Measurements from ENCODE around the gene EXT2. TPM values are rescaled to one million over a fixed set of nuclear protein-coding genes. Genes with fewer than 3 reads are reported as not detected.

Gene EXT2
- total RNA-seq, 4 donors from 2014 or later, result 47.8 to 80.4 (median 68.0) TPM

DNA sequence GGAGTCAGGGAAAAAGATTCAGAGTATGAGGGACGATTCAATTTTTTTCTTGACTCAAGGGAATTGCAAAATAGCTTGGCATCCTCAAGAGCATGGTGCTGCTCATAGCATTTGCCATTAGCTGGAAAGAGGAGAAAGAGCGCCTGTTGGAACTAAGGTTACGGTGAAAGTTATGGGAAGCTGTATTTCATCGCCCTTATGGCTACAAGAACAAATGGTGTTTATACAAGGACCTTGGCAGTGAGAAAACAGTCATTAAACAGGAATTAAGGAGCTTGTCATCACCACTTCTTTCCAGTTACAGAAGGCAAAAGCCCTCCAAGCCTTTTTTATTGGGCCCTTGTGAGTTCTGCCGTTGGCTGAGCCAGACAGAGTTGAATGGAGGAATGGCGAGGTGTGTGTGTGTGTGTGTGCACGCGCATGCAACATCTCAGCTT lies 140.3 kb downstream of the EXT2 start:
- Histone ChIP-seq H3K4me3 (no peak overlapping the region), H3K27ac (replicated peaks in 1 of 4) (no peak overlapping the region), H3K4me1 (peaks cover 0 to 8% (median 7%) of the 10 kb centered on the region in 4 donors), H3K36me3 (peaks cover 5 to 48% (median 15%) of the 10 kb centered on the region in 4 donors), H3K9me3 (no peaks in the 10 kb centered on the region), H3K27me3 (no peaks in the 10 kb centered on the region)
- no peak for TF ChIP-seq POLR2A (IDR thresholded peaks at IDR 0.05; ENCODE audit: low read depth)
- TF ChIP-seq, protein P1, sequence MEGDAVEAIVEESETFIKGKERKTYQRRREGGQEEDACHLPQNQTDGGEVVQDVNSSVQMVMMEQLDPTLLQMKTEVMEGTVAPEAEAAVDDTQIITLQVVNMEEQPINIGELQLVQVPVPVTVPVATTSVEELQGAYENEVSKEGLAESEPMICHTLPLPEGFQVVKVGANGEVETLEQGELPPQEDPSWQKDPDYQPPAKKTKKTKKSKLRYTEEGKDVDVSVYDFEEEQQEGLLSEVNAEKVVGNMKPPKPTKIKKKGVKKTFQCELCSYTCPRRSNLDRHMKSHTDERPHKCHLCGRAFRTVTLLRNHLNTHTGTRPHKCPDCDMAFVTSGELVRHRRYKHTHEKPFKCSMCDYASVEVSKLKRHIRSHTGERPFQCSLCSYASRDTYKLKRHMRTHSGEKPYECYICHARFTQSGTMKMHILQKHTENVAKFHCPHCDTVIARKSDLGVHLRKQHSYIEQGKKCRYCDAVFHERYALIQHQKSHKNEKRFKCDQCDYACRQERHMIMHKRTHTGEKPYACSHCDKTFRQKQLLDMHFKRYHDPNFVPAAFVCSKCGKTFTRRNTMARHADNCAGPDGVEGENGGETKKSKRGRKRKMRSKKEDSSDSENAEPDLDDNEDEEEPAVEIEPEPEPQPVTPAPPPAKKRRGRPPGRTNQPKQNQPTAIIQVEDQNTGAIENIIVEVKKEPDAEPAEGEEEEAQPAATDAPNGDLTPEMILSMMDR (IDR thresholded peaks at IDR 0.05), result no peak
- no peak for TF ChIP-seq POLR2AphosphoS5 (IDR thresholded peaks at IDR 0.05)
- TF ChIP-seq EP300 (IDR thresholded peaks at IDR 0.05), result no peak
- 61% methylated on average over 8 of the region's 8 CpGs for WGBS
- no peak for DNase-seq (ENCODE audit: extremely low spot score)
- intact Hi-C loops (cut with DNase I), result no loop called here

DNA sequence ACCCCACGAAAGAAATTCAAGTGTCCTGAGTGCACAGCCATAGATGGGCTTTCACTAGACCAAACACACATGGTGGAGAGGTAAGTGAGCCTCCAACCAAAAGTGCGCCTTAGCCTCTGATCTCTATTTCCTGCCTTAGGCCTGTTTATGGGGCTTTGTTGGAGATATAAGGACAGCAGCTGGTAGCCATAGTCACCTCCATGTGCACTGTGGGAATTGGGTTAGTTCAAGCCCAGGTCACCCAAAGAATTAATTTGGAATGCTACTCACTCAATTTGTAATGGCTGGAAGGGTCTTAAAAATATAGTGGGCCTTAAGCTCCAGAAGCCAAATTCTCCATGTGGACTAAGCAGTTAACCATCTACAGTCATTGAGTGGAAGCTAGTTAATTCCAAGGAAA lies 140.8 kb downstream of the EXT2 start:
- no peak for DNase-seq (ENCODE audit: extremely low spot score)
- H3K27ac ChIP-seq (replicated peaks in 1 of 4), result no peak overlapping the region
- peaks cover 0 to 8% (median 7%) of the 10 kb centered on the region in 4 donors for H3K4me1 ChIP-seq
- no peaks in the 10 kb centered on the region for H3K27me3 ChIP-seq
- intact Hi-C loops (cut with DNase I), result no loop called here
- H3K4me3 ChIP-seq, result no peak overlapping the region
- no peaks in the 10 kb centered on the region for H3K9me3 ChIP-seq
- TF ChIP-seq, protein P1 (IDR thresholded peaks at IDR 0.05), result no peak
- no peak for TF ChIP-seq POLR2A (IDR thresholded peaks at IDR 0.05; ENCODE audit: low read depth)
- no peak for TF ChIP-seq EP300 (IDR thresholded peaks at IDR 0.05)
- no peak for TF ChIP-seq POLR2AphosphoS5 (IDR thresholded peaks at IDR 0.05)
- H3K36me3 ChIP-seq, result peaks cover 5 to 48% (median 15%) of the 10 kb centered on the region in 4 donors
- 100% methylated on average over 2 of the region's 2 CpGs for WGBS

DNA sequence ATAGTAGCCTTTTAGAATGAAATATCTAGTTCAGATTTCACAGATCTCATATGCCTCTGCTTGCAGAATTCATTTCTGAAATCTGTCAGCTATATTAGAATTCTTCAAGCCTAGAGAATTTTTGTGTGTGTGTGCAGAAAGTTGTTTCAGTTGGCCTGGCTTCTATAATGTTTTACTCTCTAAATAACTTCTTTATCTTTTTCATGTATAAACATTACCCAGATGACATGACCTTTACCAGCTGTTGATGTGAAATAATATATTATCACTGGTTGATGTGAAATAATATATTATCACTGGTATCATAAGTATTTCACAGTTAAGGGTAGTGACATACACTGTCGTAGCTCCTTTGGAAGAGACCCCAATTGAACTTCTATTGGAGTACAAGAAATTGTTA lies 141.7 kb downstream of the EXT2 start:
- no peak overlapping the region for H3K4me3 ChIP-seq

DNA sequence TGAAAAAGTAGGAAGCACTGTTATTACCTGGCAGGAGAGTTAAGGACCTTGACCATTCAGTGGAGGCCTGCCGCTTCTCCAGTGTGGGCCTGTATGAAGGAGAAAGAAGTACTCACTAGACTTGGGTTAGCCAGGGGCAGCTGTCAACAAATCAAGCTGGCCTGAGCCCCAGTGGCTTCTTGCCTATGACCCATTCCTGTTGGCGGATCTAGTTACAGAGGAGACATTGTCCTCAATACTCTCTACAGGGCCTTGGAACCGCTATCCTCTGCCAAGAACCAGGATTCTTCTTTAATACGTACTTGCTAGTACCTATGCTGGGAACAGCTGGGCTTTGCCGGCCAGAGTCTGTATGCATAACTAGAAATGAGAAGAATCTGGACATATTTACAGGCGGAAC lies 146.4 kb downstream of the EXT2 start:
- H3K9me3 ChIP-seq, result no peaks in the 10 kb centered on the region
- no peaks in the 10 kb centered on the region for H3K27me3 ChIP-seq
- H3K4me3 ChIP-seq, result no peak overlapping the region
- intact Hi-C loops (cut with DNase I), result no loop called here
- peaks cover 14 to 25% (median 19%) of the 10 kb centered on the region in 4 donors for H3K4me1 ChIP-seq
- TF ChIP-seq POLR2AphosphoS5 (IDR thresholded peaks at IDR 0.05) (no peak), POLR2A (IDR thresholded peaks at IDR 0.05; ENCODE audit: low read depth) (no peak), EP300 (IDR thresholded peaks at IDR 0.05) (no peak)
- TF ChIP-seq, protein P1 (IDR thresholded peaks at IDR 0.05), result no peak
- H3K27ac ChIP-seq (replicated peaks in 1 of 4), result no peak overlapping the region
- no peak for DNase-seq (ENCODE audit: extremely low spot score)
- H3K36me3 ChIP-seq, result peaks cover 3 to 42% (median 8%) of the 10 kb centered on the region in 4 donors
- 87% methylated on average over 4 of the region's 6 CpGs for WGBS

More for the DNA sequence above, 141.7 kb downstream of the EXT2 start:
- TF ChIP-seq POLR2A (IDR thresholded peaks at IDR 0.05; ENCODE audit: low read depth) (no peak), POLR2AphosphoS5 (IDR thresholded peaks at IDR 0.05) (no peak), EP300 (IDR thresholded peaks at IDR 0.05) (no peak)
- TF ChIP-seq, protein P1 (IDR thresholded peaks at IDR 0.05), result no peak
- Histone ChIP-seq H3K36me3 (peaks cover 5 to 56% (median 15%) of the 10 kb centered on the region in 4 donors), H3K4me1 (peaks cover under 1 to 8% (median 7%) of the 10 kb centered on the region in 4 donors), H3K27me3 (no peaks in the 10 kb centered on the region), H3K27ac (replicated peaks in 1 of 4) (no peak overlapping the region), H3K9me3 (no peaks in the 10 kb centered on the region)
- no peak for DNase-seq (ENCODE audit: extremely low spot score)
- 91% methylated on average over 1 of the region's 1 CpG for WGBS
- intact Hi-C loops (cut with DNase I), result no loop called here

DNA sequence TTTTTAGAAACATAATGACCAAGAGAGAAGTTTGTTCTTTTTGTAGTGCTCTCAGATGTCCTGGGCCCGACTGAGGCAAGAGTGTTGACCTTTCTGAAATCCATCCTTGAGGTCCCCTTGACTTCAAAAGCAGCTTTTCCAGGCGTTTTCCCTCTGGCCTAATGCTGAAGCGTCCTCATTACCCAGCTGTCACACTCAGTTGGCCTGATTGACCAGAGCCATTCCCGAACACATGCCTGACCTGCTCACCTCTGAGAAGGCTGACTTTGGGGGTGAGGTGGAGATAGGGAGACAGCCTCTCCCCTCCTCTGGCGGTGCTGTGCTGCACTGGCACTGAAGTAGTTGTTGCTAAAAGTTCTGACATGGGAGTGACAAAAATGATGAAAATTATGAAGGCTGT lies 147.6 kb downstream of the EXT2 start:
- Histone ChIP-seq H3K4me3 (no peak overlapping the region), H3K27ac (replicated peaks in 1 of 4) (no peak overlapping the region), H3K36me3 (peaks cover 0 to 38% (median 3%) of the 10 kb centered on the region in 4 donors), H3K4me1 (peaks cover 14 to 25% (median 19%) of the 10 kb centered on the region in 4 donors), H3K27me3 (no peaks in the 10 kb centered on the region), H3K9me3 (no peaks in the 10 kb centered on the region)
- DNase-seq (ENCODE audit: extremely low spot score), result no peak
- 75% methylated on average over 5 of the region's 5 CpGs for WGBS
- TF ChIP-seq EP300 (IDR thresholded peaks at IDR 0.05), result no peak
- TF ChIP-seq POLR2AphosphoS5 (IDR thresholded peaks at IDR 0.05), result no peak
- no peak for TF ChIP-seq POLR2A (IDR thresholded peaks at IDR 0.05; ENCODE audit: low read depth)
- TF ChIP-seq, protein P1 (IDR thresholded peaks at IDR 0.05), result no peak
- intact Hi-C loops (cut with DNase I), result no loop called here
